Memory B cell (primary cell): ENCODE results near the gene ZMPSTE24.
A peak's percentile ranks its signal among the peaks of the same experiment; 100 is the strongest.
"Not testable (repeated sequence)": the region's sequence is repeated elsewhere in the genome, so short reads cannot be mapped to it uniquely, and the experiment has no call there.

Experiments used
- ATAC-seq: fragments of 150-1000 bp; cut with Tn5 transposase; 2 replicates; pipeline ENCODE4 v1.10.0; 2021; ENCODE audit warnings: low read depth, mild to moderate bottlenecking, moderate library complexity
- DNase-seq, 2 donors: peaks; one replicate each; pipeline ENCODE4 v3.0.0; 2022; ENCODE audit warnings: low spot score in 2 of 2
- H3K27ac Mint-ChIP-seq: one replicate; pipeline ENCODE4 v1.8.0; 2022; ENCODE audit warnings: mild to moderate bottlenecking, moderate library complexity, mixed read lengths
- H3K27me3 Mint-ChIP-seq: one replicate; pipeline ENCODE4 v1.8.0; 2022; ENCODE audit warnings: mixed read lengths
- H3K36me3 Mint-ChIP-seq: one replicate; pipeline ENCODE4 v1.8.0; 2022; ENCODE audit warnings: mild to moderate bottlenecking, mixed read lengths
- H3K4me1 Mint-ChIP-seq: one replicate; pipeline ENCODE4 v1.8.0; 2022; ENCODE audit warnings: mixed read lengths
- H3K4me3 Mint-ChIP-seq: one replicate; pipeline ENCODE4 v1.8.0; 2022; ENCODE audit warnings: mild to moderate bottlenecking, moderate library complexity, mixed read lengths
- H3K9me3 Mint-ChIP-seq: one replicate; pipeline ENCODE4 v1.8.0; 2022; ENCODE audit warnings: mixed read lengths

ZMPSTE24 gene

DNA sequence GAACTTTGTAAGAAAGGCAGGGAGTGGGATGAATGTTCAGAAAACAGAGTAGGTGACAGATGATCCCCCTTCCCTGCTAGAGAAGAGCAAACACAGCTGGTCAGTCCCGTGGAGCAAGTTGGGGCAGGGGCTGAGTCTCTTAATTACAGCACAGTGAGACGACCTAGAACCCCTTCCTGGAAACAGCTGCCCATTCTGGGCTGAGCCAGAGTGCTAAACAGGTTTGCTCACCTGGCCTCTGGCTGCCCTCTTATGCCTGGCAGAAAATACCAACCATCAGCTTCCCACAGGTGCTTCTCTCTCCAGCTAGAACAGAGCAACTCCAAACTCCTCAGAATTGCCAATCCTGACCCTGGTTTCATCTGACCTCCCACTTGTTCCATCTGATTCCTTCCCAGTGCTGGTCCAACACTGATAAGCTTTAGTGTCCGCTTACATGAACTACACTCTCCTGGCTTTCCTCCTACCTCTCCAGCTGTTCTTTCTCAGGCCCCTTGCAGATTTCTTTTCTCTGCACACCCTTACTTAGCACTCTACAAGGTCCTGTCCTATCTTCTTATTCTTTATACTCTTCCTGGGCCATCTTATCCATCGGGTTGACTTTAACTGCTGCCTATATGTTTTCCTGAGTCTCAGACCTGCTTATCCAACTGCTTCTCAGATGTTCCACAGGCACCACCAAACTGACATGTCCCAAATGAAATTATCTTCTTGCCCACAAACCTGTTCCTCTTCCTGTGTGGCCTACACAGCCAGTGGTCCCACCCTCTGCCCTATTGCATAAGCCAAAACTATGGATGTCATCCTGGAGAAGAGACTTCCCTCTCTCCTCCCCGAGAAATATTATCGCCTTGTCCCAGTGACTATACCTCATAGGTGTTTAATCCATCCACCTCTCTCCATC is 81.6 kb downstream of the ZMPSTE24 start:
- no peaks in the 10 kb centered on the region for H3K9me3 Mint-ChIP-seq
- DNase-seq (no peak), ATAC-seq (no peak)
- H3K27ac Mint-ChIP-seq = peak overlapping the region; percentile 62
- no peaks in the 10 kb centered on the region for H3K36me3 Mint-ChIP-seq
- H3K4me3 Mint-ChIP-seq = no peak overlapping the region
- H3K4me1 Mint-ChIP-seq = peaks cover 44% of the 10 kb centered on the region
- H3K27me3 Mint-ChIP-seq = no peaks in the 10 kb centered on the region

DNA sequence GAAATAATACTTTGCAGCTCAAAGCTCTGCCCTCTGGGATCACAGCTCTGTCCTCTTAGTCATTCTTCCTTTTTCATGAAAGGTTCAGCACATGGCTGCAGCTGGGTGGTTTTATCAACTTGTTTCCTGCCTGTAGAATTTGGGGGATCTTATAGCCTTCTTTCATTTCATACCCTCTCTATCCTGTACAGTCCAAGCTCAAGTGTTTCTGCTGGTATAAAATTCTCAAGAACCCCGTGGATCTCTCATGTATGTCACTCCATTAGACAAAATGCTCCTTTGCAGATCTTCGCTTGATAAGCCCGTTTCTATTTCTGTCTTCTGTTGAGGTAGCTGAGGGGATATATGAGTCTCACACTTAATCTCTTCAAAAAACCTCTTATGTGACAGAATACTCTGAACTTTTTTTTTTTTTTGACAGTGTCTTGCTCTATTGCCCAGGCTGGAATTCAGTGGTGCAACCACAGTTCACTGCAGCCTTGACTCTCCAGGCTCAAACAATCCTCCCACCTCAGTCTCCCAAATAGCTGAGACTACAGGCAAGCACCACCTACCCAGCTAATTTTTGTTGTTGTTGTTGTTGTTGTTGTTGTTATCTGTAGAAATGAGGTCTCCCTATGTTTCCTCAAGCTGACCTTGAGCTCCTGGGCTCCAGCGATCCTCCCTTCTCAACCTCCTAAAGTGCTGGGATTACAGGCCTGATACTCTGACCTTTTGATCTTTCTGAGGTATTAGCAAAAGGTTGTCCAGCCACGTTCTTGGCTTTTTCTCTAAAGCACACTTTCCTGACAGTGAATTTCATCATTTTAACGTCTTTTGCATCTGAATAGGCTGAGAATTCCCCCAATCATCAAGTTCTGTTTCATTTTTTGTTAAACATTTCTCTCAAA is 83.7 kb downstream of the ZMPSTE24 start:
- DNase-seq = no peak
- no peaks in the 10 kb centered on the region for H3K9me3 Mint-ChIP-seq
- no peaks in the 10 kb centered on the region for H3K27me3 Mint-ChIP-seq
- ATAC-seq = no peak
- H3K27ac Mint-ChIP-seq = peak overlapping the region; percentile 86
- H3K4me1 Mint-ChIP-seq = peaks cover 50% of the 10 kb centered on the region
- H3K4me3 Mint-ChIP-seq = peak overlapping the region; percentile 49
- no peaks in the 10 kb centered on the region for H3K36me3 Mint-ChIP-seq

DNA sequence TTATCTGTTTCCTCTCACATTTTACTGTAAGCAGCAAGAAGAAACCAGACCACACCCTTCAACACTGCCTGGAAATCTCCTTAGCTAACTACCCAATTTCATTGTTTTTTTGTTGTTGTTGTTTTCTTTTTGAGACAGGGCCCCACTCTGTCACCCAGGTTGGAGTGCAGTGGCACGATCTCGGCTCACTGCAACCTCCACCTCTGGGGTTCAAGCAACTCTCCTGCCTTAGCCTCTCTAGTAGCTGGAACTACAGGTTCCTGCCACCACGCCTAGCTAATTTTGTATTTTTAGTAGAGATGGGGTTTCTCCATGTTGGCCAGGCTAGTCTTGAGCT is 84.3 kb downstream of the ZMPSTE24 start:
- Mint-ChIP-seq H3K4me1 (peaks cover 50% of the 10 kb centered on the region), H3K27ac (peak overlapping the region; percentile 86), H3K4me3 (peak overlapping the region; percentile 49)
- H3K27me3 Mint-ChIP-seq, H3K36me3 Mint-ChIP-seq, H3K9me3 Mint-ChIP-seq, DNase-seq: not testable (repeated sequence)
- ATAC-seq = peak; percentile 8
